ENCODE results near the gene POMT2.

DNA sequence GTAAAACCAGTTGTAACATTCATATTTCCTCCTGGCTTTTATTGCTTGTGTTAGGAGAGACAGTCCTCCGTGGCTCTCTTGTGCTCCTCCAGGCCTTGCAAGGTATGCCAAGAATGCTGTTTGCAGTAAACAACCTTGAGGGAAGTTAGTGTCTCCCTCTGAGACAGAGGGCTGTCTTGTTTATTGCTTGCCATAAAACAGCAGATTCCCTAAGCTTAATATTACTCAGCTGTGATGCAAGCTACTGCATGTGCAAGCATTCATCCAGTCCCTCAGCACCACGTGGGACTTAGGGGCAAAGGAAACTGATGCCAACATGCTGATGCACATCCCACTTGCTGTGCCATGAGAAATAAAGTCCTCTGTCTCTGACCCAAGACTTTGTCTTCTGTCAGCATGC lies 6.6 kb downstream of the POMT2 start:
- TF ChIP-seq, protein P1, sequence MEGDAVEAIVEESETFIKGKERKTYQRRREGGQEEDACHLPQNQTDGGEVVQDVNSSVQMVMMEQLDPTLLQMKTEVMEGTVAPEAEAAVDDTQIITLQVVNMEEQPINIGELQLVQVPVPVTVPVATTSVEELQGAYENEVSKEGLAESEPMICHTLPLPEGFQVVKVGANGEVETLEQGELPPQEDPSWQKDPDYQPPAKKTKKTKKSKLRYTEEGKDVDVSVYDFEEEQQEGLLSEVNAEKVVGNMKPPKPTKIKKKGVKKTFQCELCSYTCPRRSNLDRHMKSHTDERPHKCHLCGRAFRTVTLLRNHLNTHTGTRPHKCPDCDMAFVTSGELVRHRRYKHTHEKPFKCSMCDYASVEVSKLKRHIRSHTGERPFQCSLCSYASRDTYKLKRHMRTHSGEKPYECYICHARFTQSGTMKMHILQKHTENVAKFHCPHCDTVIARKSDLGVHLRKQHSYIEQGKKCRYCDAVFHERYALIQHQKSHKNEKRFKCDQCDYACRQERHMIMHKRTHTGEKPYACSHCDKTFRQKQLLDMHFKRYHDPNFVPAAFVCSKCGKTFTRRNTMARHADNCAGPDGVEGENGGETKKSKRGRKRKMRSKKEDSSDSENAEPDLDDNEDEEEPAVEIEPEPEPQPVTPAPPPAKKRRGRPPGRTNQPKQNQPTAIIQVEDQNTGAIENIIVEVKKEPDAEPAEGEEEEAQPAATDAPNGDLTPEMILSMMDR (IDR thresholded peaks at IDR 0.05): no peak
- TF ChIP-seq POLR2A (IDR thresholded peaks at IDR 0.05): no peak
